KOPT-K1 (cell line): ENCODE data around the gene PLCE1.

Experiments used
- H3K27ac ChIP-seq: fragments of 200-600 bp; sonication (generic); 2 replicates; pipeline ENCODE4 v1.5.1; 2016; ENCODE audit warnings: antibody characterized with exemption, mild to moderate bottlenecking, low read depth, low read length; ENCODE audit not compliant: poor library complexity, severe bottlenecking
- H3K36me3 ChIP-seq: fragments of 200-600 bp; sonication (generic); 2 replicates; pipeline ENCODE4 v1.5.1; 2017; ENCODE audit warnings: antibody characterized with exemption, mild to moderate bottlenecking, low read length, moderate library complexity; ENCODE audit not compliant: insufficient read depth
- H3K9me3 ChIP-seq: fragments of 200-600 bp; sonication (generic); 2 replicates; pipeline ENCODE4 v1.5.1; 2017; ENCODE audit warnings: antibody characterized with exemption, low read length, mild to moderate bottlenecking; ENCODE audit not compliant: insufficient read depth, poor library complexity, severe bottlenecking

PLCE1 gene

DNA sequence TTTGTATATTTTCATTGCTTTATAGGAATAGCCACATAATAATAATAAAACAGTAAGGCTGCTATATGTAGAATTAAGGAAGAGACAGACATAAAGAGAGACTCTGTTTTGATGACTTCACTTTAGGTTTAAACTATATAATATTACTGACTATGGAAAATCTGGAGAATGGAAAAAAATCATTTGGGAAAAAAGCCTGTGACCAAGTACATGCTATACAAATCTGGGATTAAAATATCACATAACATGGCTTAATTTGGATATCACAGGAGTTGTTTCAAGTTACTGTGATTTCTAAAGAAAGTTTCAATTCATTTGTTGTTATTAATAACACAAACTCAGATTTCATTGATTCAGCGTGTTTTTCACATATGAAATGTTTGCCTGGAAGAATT lies 7.7 kb downstream of the PLCE1 start:
- no peak overlapping the region for H3K27ac ChIP-seq
- H3K9me3 ChIP-seq: no peaks in the 10 kb centered on the region

GRCh38 chr10:94002156-94002555 lies 8.4 kb downstream of the PLCE1 start:
- Histone ChIP-seq H3K27ac (no peak overlapping the region), H3K36me3 (no peaks in the 10 kb centered on the region), H3K9me3 (no peaks in the 10 kb centered on the region)

More for the DNA sequence above, 7.7 kb downstream of the PLCE1 start:
- H3K36me3 ChIP-seq: no peaks in the 10 kb centered on the region

- Histone ChIP-seq H3K9me3 (no peaks in the 10 kb centered on the region), H3K27ac (no peak overlapping the region), H3K36me3 (no peaks in the 10 kb centered on the region)
These were observed 9.8 kb downstream of the PLCE1 start for GRCh38 chr10:94003488-94003887.

DNA sequence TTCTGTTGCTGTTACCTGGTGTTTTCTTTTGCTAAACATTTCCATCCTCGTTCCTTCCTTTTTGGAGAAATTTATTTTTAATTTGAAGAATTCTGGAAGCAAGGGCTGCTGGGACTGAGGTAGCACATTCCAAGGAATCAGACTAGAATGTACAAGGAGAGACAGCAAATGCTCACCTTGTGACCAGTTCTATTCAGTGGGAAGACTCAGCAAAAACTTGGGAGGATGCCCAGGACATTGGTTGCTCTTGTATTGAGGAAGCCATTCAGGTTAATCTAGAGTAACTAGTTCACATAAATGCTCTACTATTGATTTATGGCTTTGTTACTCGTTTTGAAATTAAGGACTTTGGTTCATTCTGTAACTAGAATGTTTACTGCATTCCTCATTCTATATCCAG lies 11.3 kb downstream of the PLCE1 start:
- Histone ChIP-seq H3K36me3 (no peaks in the 10 kb centered on the region), H3K27ac (no peak overlapping the region), H3K9me3 (peaks cover 4% of the 10 kb centered on the region)

DNA sequence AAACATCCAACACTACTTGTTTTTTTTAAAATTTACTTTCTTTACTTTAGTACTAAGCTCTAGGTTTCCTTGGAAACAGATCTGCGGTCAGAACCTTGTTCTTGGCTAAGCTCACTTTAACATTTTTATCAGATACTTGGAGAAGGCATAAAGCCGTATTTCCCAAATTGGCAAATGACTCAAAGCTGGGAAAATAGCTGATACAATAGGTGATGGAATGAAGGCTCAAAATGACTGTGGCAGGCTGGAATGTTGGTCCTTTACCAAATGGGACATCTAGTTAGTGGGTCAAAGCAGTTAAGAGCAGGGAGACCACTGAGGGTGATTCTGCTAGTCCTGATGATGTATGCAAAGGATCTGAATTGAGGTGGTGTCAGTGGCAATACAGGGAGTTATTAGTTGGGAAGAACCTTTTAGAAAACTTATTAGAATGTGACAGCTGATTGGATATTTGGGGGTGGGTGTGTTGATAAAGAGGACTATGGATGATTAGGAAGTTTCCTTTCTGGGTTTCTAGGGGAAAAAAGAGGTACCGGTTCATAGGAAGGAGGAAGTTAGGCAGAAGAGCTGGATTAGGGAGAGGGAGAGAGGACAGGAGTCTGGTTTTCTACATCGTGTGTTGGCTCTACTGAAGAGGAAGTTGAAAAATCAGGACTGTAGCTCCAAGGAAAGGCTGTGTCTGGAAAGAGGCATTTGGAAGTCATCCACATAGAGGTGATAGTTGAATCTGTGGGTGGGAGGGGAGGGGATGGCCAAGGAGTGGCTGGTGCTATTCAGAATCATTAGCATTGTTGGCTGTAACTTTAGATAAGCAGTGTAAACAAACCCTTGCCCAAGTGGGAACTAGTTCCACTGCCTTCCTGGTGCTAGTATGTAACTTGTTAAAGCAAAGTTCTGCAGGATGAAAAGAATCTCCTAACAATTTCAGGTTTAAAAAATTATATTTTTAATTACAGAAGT lies 13.1 kb downstream of the PLCE1 start:
- H3K27ac ChIP-seq: no peak overlapping the region
- no peaks in the 10 kb centered on the region for H3K36me3 ChIP-seq
- peaks cover 7% of the 10 kb centered on the region for H3K9me3 ChIP-seq

GRCh38 chr10:94008526-94008925 lies 14.8 kb downstream of the PLCE1 start:
- Histone ChIP-seq H3K27ac (no peak overlapping the region), H3K9me3 (peaks cover 7% of the 10 kb centered on the region), H3K36me3 (no peaks in the 10 kb centered on the region)

DNA sequence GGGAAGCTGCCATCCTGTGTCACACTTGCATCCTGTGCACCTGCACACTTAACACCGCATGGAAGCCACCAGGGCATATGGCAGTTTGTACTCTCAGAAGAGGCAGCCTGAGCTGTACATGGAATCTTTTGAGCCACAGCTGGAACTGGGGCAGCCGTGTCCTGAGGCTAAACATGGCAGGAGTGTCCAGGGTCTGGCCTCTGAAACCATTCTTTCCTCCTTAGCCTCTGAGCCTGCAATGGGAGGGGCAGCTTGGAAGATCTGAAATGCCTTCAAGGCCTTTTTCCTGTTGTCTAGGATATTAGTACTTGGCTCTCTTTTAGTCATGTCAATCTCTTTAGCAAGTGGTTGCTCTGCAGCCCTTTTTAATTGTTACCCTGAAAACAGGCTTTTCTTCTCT lies 16.4 kb downstream of the PLCE1 start:
- Histone ChIP-seq H3K9me3 (peaks cover 7% of the 10 kb centered on the region), H3K27ac (no peak overlapping the region), H3K36me3 (no peaks in the 10 kb centered on the region)

DNA sequence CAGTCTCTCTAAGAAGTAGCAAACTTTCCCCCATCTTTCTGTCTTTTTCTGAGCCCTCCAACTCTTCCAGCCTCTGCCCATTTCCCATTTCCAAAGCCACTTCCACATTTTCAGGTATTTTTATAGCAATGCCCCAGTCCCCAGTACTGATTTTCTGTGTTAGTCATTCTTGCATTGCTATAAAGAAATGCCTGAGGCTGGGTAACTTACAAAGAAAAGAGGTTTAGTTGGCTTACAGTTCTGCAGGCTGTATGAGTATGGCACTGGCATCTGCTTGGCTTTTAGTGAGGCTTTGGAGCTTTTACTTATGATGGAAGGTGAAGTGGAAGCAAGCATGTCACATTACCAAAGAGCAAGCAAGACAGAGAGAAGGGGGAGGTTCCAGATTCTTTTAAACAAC lies 17.2 kb downstream of the PLCE1 start:
- Histone ChIP-seq H3K36me3 (no peaks in the 10 kb centered on the region), H3K9me3 (peaks cover 7% of the 10 kb centered on the region), H3K27ac (no peak overlapping the region)

GRCh38 chr10:94011296-94011695 lies 17.6 kb downstream of the PLCE1 start:
- Histone ChIP-seq H3K27ac (no peak overlapping the region), H3K36me3 (no peaks in the 10 kb centered on the region), H3K9me3 (peaks cover 7% of the 10 kb centered on the region)

DNA sequence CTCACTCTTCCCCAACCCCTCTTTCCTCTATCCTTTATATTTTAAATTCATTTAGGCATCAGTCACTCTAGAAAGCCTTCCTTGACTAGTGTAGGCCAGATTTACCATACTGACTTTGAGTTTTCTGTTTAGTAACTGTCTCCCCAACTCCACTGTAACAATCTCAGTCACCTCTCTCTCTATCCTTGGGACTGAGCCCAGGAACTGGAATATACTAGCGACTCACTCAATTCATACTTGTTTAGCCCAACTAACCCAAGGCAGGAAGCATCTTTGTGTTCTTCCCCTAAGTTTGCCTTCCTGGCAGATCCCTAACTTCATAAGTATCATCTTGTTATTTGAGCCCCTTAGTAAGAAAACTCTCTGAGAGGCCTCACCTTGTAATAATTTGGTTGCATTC lies 19.1 kb downstream of the PLCE1 start:
- no peak overlapping the region for H3K27ac ChIP-seq
- peaks cover 7% of the 10 kb centered on the region for H3K9me3 ChIP-seq
- no peaks in the 10 kb centered on the region for H3K36me3 ChIP-seq

DNA sequence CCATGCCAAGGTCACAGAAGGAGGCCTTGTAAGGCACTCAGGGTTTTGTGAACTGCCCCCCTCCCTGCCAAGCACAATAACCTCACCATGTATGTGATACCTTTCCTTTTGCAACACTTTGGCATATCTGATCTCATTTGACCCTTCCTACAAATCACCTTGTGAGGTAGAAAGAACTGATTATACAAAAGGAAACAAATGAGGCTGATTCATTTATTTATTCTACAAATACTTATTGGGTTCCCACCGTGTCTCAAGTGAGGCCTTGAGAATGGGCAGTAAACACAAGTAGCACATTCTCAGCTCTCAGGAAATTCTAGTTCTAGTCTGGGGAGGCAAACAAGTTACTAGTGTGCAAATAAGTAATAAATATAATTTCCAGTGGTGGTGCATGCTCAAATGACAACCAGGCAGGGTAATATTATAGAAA lies 19.6 kb downstream of the PLCE1 start:
- Histone ChIP-seq H3K27ac (no peak overlapping the region), H3K9me3 (peaks cover 7% of the 10 kb centered on the region), H3K36me3 (no peaks in the 10 kb centered on the region)

GRCh38 chr10:94014304-94014703 lies 20.6 kb downstream of the PLCE1 start:
- peaks cover 7% of the 10 kb centered on the region for H3K9me3 ChIP-seq
- H3K27ac ChIP-seq: no peak overlapping the region
- H3K36me3 ChIP-seq: no peaks in the 10 kb centered on the region

- Histone ChIP-seq H3K9me3 (no peaks in the 10 kb centered on the region), H3K27ac (no peak overlapping the region)
These were observed 23.3 kb downstream of the PLCE1 start for GRCh38 chr10:94016727-94017714.

GRCh38 chr10:94018107-94018506 lies 24.4 kb downstream of the PLCE1 start:
- no peaks in the 10 kb centered on the region for H3K36me3 ChIP-seq
- no peaks in the 10 kb centered on the region for H3K9me3 ChIP-seq
- no peak overlapping the region for H3K27ac ChIP-seq

More at GRCh38 chr10:94016727-94017714, 23.3 kb downstream of the PLCE1 start:
- no peaks in the 10 kb centered on the region for H3K36me3 ChIP-seq

GRCh38 chr10:94023906-94024305 lies 30.2 kb downstream of the PLCE1 start:
- Histone ChIP-seq H3K36me3 (no peaks in the 10 kb centered on the region), H3K9me3 (peaks cover 9% of the 10 kb centered on the region), H3K27ac (no peak overlapping the region)
